HL-60 (cell line): Measurements from ENCODE around the gene GRM8.
"Not testable (repeated sequence)": the region's sequence is repeated elsewhere in the genome, so short reads cannot be mapped to it uniquely, and the experiment has no call there.

Source experiments
- GABPA ChIP-seq: IDR thresholded peaks from 2 replicates; pipeline ENCODE4 v1.6.1; 2012; ENCODE audit warnings: low read depth
- POLR2AphosphoS5 ChIP-seq: IDR thresholded peaks from 2 replicates; pipeline ENCODE4 v1.6.1; 2012; ENCODE audit warnings: low read depth
- TF ChIP-seq, protein P1 (sequence below): IDR thresholded peaks from one replicate; pipeline ENCODE4 v1.5.1; 2011; ENCODE audit warnings: low read length, control low read depth, inconsistent platforms; ENCODE audit not compliant: insufficient read depth
- TF ChIP-seq, protein P2 (sequence below): IDR thresholded peaks from 2 replicates; pipeline ENCODE4 v1.6.1; 2012; ENCODE audit warnings: low read depth; ENCODE audit not compliant: insufficient replicate concordance

DNA sequence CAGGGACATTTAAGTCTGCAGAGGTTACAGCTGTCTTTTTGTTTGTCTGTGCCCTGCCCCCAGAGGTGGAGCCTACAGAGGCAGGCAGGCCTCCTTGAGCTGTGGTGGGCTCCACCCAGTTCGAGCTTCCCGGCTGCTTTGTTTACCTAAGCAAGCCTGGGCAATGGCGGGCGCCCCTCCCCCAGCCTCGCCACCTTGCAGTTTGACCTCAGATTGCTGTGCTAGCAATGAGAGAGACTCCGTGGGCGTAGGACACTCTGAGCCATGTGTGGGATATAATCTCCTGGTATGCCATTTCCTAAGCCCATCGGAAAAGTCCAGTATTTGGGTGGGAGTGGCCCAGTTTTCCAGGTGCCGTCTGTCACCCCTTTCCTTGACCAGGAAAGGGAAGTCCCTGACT is 421.5 kb downstream of the GRM8 start:
- TF ChIP-seq, protein P1, sequence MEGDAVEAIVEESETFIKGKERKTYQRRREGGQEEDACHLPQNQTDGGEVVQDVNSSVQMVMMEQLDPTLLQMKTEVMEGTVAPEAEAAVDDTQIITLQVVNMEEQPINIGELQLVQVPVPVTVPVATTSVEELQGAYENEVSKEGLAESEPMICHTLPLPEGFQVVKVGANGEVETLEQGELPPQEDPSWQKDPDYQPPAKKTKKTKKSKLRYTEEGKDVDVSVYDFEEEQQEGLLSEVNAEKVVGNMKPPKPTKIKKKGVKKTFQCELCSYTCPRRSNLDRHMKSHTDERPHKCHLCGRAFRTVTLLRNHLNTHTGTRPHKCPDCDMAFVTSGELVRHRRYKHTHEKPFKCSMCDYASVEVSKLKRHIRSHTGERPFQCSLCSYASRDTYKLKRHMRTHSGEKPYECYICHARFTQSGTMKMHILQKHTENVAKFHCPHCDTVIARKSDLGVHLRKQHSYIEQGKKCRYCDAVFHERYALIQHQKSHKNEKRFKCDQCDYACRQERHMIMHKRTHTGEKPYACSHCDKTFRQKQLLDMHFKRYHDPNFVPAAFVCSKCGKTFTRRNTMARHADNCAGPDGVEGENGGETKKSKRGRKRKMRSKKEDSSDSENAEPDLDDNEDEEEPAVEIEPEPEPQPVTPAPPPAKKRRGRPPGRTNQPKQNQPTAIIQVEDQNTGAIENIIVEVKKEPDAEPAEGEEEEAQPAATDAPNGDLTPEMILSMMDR: not testable (repeated sequence)
- TF ChIP-seq POLR2AphosphoS5, GABPA: not testable (repeated sequence)
- TF ChIP-seq, protein P2, sequence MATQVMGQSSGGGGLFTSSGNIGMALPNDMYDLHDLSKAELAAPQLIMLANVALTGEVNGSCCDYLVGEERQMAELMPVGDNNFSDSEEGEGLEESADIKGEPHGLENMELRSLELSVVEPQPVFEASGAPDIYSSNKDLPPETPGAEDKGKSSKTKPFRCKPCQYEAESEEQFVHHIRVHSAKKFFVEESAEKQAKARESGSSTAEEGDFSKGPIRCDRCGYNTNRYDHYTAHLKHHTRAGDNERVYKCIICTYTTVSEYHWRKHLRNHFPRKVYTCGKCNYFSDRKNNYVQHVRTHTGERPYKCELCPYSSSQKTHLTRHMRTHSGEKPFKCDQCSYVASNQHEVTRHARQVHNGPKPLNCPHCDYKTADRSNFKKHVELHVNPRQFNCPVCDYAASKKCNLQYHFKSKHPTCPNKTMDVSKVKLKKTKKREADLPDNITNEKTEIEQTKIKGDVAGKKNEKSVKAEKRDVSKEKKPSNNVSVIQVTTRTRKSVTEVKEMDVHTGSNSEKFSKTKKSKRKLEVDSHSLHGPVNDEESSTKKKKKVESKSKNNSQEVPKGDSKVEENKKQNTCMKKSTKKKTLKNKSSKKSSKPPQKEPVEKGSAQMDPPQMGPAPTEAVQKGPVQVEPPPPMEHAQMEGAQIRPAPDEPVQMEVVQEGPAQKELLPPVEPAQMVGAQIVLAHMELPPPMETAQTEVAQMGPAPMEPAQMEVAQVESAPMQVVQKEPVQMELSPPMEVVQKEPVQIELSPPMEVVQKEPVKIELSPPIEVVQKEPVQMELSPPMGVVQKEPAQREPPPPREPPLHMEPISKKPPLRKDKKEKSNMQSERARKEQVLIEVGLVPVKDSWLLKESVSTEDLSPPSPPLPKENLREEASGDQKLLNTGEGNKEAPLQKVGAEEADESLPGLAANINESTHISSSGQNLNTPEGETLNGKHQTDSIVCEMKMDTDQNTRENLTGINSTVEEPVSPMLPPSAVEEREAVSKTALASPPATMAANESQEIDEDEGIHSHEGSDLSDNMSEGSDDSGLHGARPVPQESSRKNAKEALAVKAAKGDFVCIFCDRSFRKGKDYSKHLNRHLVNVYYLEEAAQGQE: not testable (repeated sequence)
